Upper lobe of left lung (tissue), 4 donors: ENCODE measurements around the gene KCNMA1.
A peak's percentile ranks its signal among the peaks of the same experiment; 100 is the strongest.

Experiments
- CTCF ChIP-seq, 6 experiments: fragments of 450-650 bp in 4 of 6; fragments of 200-600 bp in 2 of 6; sonication (generic) in 2 of 6; IDR thresholded peaks; one replicate each; pipeline ENCODE4 v1.5.1; 2016 to 2019; ENCODE audit warnings: antibody characterized with exemption in 6 of 6
- EP300 ChIP-seq, 4 donors: sonication (generic); formaldehyde crosslinking; IDR thresholded peaks; one replicate each; pipeline ENCODE4 v1.5.1; 2017; ENCODE audit warnings: antibody characterized with exemption in 4 of 4, control low read depth in 2 of 4

- TF ChIP-seq CTCF (IDR thresholded peaks at IDR 0.05) = peak in 1 of 6 experiments; percentile 37
- no peak for TF ChIP-seq EP300 (IDR thresholded peaks at IDR 0.05)
Measured at GRCh38 chr10:77428691-77429395, 208.8 kb downstream of the KCNMA1 start.
